SH-SY5Y (cell line): ENCODE measurements around the gene MTRFR.

Experiments
- GATA2 ChIP-seq: IDR thresholded peaks from 2 replicates; pipeline ENCODE4 v1.6.1; 2011; ENCODE audit warnings: mild to moderate bottlenecking, low read depth, low read length
- GATA3 ChIP-seq: IDR thresholded peaks from 2 replicates; pipeline ENCODE4 v1.6.1; 2011; ENCODE audit warnings: low read depth, mild to moderate bottlenecking, low read length, moderate library complexity

DNA sequence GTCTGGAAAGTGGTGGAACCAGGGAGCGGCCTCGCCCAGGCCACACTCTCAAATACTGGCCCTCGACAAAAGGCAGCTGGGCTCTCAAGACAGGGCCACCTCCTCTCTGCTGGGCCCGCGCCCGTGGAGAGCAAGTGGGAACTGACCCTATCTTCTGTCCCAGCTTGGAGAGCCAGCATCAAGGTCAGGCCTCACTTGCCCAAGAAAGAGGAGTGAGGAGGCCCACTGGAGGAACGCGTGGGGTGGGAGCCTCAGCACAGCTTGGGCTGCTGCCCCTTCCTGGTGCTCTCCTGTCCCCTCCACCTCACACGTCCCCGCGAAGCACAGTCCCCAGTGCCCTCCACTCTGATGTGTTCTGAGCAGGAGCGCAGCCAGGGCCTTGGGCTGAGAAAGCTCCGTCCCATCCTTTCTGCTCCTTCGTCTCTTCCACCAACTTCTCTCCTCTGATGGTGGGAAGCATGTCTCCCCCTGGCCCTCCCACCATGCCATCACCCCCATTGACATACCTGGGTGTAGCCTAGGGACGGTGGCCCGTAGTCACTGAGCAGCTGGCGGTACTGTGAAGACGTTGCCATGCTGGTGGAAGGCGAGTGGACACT lies 33.5 kb downstream of the MTRFR start:
- TF ChIP-seq GATA2 (no peak), GATA3 (no peak)
